CD4-positive, alpha-beta T cell (primary cell): ENCODE results near the gene ATP2B2. TPM values are rescaled to one million over a fixed set of nuclear protein-coding genes. Genes with fewer than 3 reads are reported as not detected.

Experiments used
- ATAC-seq: fragments of 200-7000 bp; cut with Tn5 transposase; one replicate; pipeline ENCODE4 v1.10.0; 2022; ENCODE audit warnings: mild to moderate bottlenecking; ENCODE audit not compliant: poor library complexity
- CTCF ChIA-PET: fragments of 350-600 bp; sonication (Branson Sonifier 250); formaldehyde crosslinking; loops from one replicate; lab custom pipeline; 2021; ENCODE audit warnings: antibody characterized with exemption, inconsistent platforms; lab: Charles Lee
- POLR2A ChIA-PET: fragments of 350-600 bp; sonication (Branson Sonifier 250); formaldehyde crosslinking; loops from one replicate; lab custom pipeline; 2021; ENCODE audit warnings: antibody characterized with exemption, inconsistent platforms; lab: Charles Lee
- DNase-seq, 14 experiments: peaks; one replicate each; pipeline ENCODE4 v3.0.0-alpha.2; 2013 to 2020; ENCODE audit warnings: mixed read lengths in 2 of 14
- H3K27ac ChIP-seq, 2 donors: one replicate each; pipeline versions ENCODE4 v1.5.1 to v1.7.0; 2013; ENCODE audit warnings: low read length in 2 of 2, low read depth in 1 of 2, mild to moderate bottlenecking in 1 of 2
- H3K27me3 ChIP-seq, 2 experiments: 1 replicate in 1 of 2; 2 replicates in 1 of 2; pipeline versions ENCODE4 v1.6.1 to v1.7.0; 2013; ENCODE audit warnings: low read length in 2 of 2, control low read depth in 1 of 2, mild to moderate bottlenecking in 1 of 2, moderate library complexity in 1 of 2; ENCODE audit not compliant: insufficient read depth in 2 of 2, control insufficient read depth in 1 of 2
- H3K36me3 ChIP-seq: one replicate; pipeline ENCODE4 v1.6.1; 2013; ENCODE audit warnings: low read length, control low read depth; ENCODE audit not compliant: insufficient read depth
- H3K4me1 ChIP-seq: one replicate; pipeline ENCODE4 v1.6.1; 2013; ENCODE audit warnings: low read length, control low read depth; ENCODE audit not compliant: insufficient read depth
- H3K4me3 ChIP-seq: one replicate; pipeline ENCODE4 v1.5.1; 2013; ENCODE audit warnings: mild to moderate bottlenecking, low read length, moderate library complexity
- H3K9me3 ChIP-seq, 2 experiments: 1 replicate in 1 of 2; 2 replicates in 1 of 2; pipeline versions ENCODE4 v1.6.1 to v1.7.0; 2013; ENCODE audit warnings: low read length in 2 of 2, mild to moderate bottlenecking in 2 of 2, control low read depth in 1 of 2, moderate library complexity in 1 of 2; ENCODE audit not compliant: control insufficient read depth in 1 of 2, insufficient read depth in 1 of 2
- H3K27ac Mint-ChIP-seq: one replicate; pipeline ENCODE4 v1.8.0; 2020; ENCODE audit warnings: mixed read lengths
- H3K27me3 Mint-ChIP-seq: one replicate; pipeline ENCODE4 v1.8.0; 2021; ENCODE audit warnings: mixed read lengths
- H3K36me3 Mint-ChIP-seq: one replicate; pipeline ENCODE4 v1.8.0; 2021; ENCODE audit warnings: low read depth, mixed read lengths
- H3K4me1 Mint-ChIP-seq: one replicate; pipeline ENCODE4 v1.8.0; 2021; ENCODE audit warnings: low read depth, mixed read lengths
- H3K4me3 Mint-ChIP-seq: one replicate; pipeline ENCODE4 v1.8.0; 2020; ENCODE audit warnings: mild to moderate bottlenecking, mixed read lengths
- H3K9me3 Mint-ChIP-seq: one replicate; pipeline ENCODE4 v1.8.0; 2020; ENCODE audit warnings: mixed read lengths
- CTCF ChIP-seq: fragments of 200-600 bp; IDR thresholded peaks from one replicate; pipeline ENCODE4 v1.8.0; 2022; ENCODE audit warnings: antibody characterized with exemption, mild to moderate bottlenecking
- intact Hi-C, 2 experiments: fragments of 100-400 bp; cut with DNase I in 1 of 2; cut with micrococcal nuclease in 1 of 2; formaldehyde crosslinking; loops; one replicate each; pipeline versions ENCODE4 v1.15.1 to v1.9.0; 2023 to 2025; cut with DNase I, micrococcal nuclease
- total RNA-seq, 174 experiments: library from RNA in 2 of 174; stranded (reverse) in 2 of 174; gene quantifications; one replicate each; pipeline ENCODE4 v1.2.3 and lab custom pipeline; 2021 to 2026

ATP2B2 gene
- total RNA-seq, 2 experiments from 2014 or later: not detected

- H3K9me3 ChIP-seq: peaks cover 0 to 6% of the 10 kb centered on the region in 2 experiments
- no peak overlapping the region for H3K27ac Mint-ChIP-seq
These were observed 146.9 kb downstream of the ATP2B2 start for GRCh38 chr3:10358309-10358980.

GRCh38 chr3:10357592-10358308, 147.6 kb downstream of the ATP2B2 start:
- Mint-ChIP-seq H3K9me3 (no peaks in the 10 kb centered on the region), H3K4me1 (peaks cover 9% of the 10 kb centered on the region), H3K27ac (no peak overlapping the region), H3K27me3 (peaks cover 6% of the 10 kb centered on the region), H3K36me3 (no peaks in the 10 kb centered on the region), H3K4me3 (no peak overlapping the region)
- Histone ChIP-seq H3K4me1 (peaks cover 6% of the 10 kb centered on the region), H3K9me3 (peaks cover 0 to 6% of the 10 kb centered on the region in 2 experiments), H3K4me3 (no peak overlapping the region), H3K27ac (no peak overlapping the region), H3K36me3 (no peaks in the 10 kb centered on the region), H3K27me3 (no peaks in the 10 kb centered on the region)
- TF ChIP-seq CTCF: no peak
- DNase-seq (no peak), ATAC-seq (no peak)
- intact Hi-C loops: no loop called here
- ChIA-PET POLR2A (no interaction called here), CTCF (no interaction called here)

More at GRCh38 chr3:10358309-10358980, 146.9 kb downstream of the ATP2B2 start:
- peaks cover 0 to 3% of the 10 kb centered on the region in 2 experiments for H3K27me3 ChIP-seq
- ATAC-seq (no peak), DNase-seq (no peak)
- Mint-ChIP-seq H3K36me3 (no peaks in the 10 kb centered on the region), H3K4me3 (no peak overlapping the region), H3K4me1 (peaks cover 9% of the 10 kb centered on the region), H3K27me3 (peaks cover 6% of the 10 kb centered on the region), H3K9me3 (no peaks in the 10 kb centered on the region)
- no peak for TF ChIP-seq CTCF
- peaks cover 6% of the 10 kb centered on the region for H3K4me1 ChIP-seq
- no peaks in the 10 kb centered on the region for H3K36me3 ChIP-seq
- CTCF ChIA-PET: no interaction called here
- POLR2A ChIA-PET: no interaction called here
- intact Hi-C loops: no loop called here
- H3K27ac ChIP-seq: no peak overlapping the region
- no peak overlapping the region for H3K4me3 ChIP-seq

- no peak for TF ChIP-seq CTCF
- peaks cover 6% of the 10 kb centered on the region for H3K27me3 Mint-ChIP-seq
- ATAC-seq (no peak), DNase-seq (no peak)
- Histone ChIP-seq H3K27me3 (peaks cover 0 to 2% of the 10 kb centered on the region in 2 experiments), H3K4me3 (no peak overlapping the region), H3K36me3 (no peaks in the 10 kb centered on the region), H3K4me1 (peaks cover 7% of the 10 kb centered on the region), H3K27ac (no peak overlapping the region), H3K9me3 (peaks cover 0 to 6% of the 10 kb centered on the region in 2 experiments)
- CTCF ChIA-PET: no interaction called here
- POLR2A ChIA-PET: no interaction called here
- H3K27ac Mint-ChIP-seq: no peak overlapping the region
- no peaks in the 10 kb centered on the region for H3K9me3 Mint-ChIP-seq
- H3K36me3 Mint-ChIP-seq: no peaks in the 10 kb centered on the region
- H3K4me3 Mint-ChIP-seq: no peak overlapping the region
- peaks cover 9% of the 10 kb centered on the region for H3K4me1 Mint-ChIP-seq
- intact Hi-C loops: no loop called here
These were observed 148.3 kb downstream of the ATP2B2 start for GRCh38 chr3:10357095-10357494.
